Embryonic facial prominence (tissue), 1 donor: Measurements from ENCODE around the gene ACSL3.
"Not testable (repeated sequence)": the region's sequence is repeated elsewhere in the genome, so short reads cannot be mapped to it uniquely, and the experiment has no call there.

Source experiments
- DNase-seq: peaks from one replicate; pipeline ENCODE4 v3.0.0-alpha.2; 2016; ENCODE audit errors: extremely low spot score

ACSL3 gene

GRCh38 chr2:222851956-222852617 lies 8.7 kb upstream of the ACSL3 start:
- no peak for DNase-seq

GRCh38 chr2:222854773-222855700 lies 5.8 kb upstream of the ACSL3 start:
- no peak for DNase-seq

DNA sequence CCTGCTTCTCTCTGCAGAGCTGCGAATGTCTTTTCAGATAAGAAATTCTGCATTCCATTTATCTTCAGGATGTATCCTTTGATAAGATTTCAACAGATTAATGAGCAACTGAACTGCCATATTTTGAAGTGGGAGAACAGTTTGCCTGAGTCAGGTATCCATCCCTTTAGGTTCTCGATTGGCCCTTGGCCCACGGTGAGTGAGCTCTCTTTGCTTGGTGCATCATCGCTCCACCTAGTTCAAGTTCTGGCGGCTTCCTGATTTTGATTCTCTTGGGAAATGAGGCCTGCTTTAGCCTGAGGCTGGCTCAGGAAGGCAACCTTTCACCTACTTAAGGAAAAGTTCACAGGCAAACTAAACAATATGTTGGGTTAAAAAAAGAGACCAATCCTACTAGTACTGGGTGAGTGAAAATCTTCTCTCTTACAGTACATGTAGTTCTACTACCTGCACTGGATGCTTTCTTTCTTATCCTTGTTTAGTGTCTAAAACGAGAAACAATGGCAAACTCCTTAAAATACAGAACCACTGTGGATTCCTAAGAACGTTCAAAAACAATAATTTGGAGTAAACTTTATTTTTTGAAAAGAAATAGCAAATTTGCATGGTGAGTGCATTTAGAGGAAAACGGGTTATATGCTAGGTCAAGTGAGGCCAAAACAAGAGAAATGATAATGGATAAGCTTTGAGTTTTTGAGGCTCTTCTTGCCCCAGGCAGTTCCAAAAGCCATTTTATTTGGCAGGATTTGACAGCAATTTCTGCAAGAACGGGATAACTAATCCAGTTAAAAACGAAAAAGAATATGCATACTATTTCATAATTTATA lies 837 bp upstream of the ACSL3 start:
- no peak for DNase-seq

DNA sequence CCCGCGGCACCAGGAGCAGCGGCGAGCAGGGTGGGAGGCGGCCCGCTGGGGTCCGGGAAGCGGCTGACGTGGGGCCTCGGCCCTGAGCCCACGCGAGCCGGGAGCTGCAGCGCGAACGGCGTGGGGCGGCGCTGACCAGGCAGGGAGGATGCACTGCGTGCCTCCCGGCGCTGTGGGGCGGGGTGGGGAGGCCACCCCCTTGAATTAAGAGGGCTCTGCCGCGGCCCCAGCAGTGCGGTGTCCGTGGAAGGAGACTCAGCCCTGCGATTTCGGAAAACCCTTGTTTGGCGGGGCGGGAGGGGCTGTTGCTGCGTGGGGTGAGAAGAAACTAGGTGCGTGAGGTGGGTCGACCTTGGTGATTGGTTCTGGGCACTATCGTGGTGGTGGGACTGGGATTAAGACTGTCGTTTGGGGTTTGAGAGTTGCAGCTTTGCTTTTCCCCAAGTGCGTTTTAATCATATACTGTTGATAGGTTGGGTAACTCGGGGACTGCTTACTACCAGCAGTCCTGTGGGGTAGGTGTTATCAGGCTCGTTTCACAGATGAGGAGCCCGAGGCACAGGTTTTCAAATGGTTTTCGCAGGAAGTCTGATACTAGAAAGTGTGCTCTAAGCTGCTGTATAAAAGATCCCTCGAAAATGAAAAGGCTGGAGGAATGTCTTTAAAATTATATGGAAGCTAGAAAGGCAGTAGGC lies 722 bp downstream of the ACSL3 start:
- DNase-seq, result no peak

DNA sequence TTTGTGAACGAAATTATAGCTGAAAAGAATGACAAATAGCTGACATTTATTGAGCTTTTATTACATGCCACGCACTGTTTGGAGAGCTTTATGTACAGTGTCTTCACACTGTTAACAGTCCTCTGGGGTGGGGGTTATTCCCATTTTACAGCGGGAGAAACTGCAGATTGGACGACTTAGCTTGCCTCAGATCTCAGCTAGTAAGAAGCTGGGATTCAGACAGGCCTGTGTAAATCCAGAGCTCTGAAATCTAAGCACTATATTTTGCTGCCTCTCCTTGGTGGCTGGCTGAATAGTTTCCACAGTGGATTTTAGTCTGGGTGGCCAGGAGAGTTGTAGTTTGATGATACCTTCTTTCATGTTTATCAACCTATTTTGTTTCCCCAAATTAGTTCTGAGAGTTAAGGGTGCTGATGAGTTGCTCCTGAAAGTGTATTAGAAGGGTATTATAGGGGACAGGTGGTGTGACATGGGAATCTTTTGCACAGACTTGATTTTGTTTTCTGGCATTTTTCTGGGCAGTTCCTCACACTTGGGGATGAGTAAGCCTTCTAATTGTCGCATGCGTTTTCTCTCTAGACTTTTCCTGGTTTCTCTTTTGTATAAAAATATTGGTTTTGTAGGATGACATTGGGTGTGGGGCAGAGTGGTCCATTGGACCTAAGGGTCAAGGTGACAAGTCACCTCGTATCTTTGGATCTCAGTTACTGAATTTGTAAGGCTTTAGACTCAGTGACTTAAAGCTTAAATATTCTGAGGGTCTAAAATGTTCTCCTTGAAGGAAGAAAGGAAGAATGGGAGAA lies 1.5 kb downstream of the ACSL3 start:
- DNase-seq, result peak; percentile 57

- DNase-seq, result no peak
Measured at GRCh38 chr2:222862909-222863544, 2.2 kb downstream of the ACSL3 start.

- DNase-seq, result no peak
Measured at GRCh38 chr2:222864296-222864695, 3.5 kb downstream of the ACSL3 start.

- DNase-seq, result no peak
Measured at GRCh38 chr2:222865301-222865700, 4.5 kb downstream of the ACSL3 start.

DNA sequence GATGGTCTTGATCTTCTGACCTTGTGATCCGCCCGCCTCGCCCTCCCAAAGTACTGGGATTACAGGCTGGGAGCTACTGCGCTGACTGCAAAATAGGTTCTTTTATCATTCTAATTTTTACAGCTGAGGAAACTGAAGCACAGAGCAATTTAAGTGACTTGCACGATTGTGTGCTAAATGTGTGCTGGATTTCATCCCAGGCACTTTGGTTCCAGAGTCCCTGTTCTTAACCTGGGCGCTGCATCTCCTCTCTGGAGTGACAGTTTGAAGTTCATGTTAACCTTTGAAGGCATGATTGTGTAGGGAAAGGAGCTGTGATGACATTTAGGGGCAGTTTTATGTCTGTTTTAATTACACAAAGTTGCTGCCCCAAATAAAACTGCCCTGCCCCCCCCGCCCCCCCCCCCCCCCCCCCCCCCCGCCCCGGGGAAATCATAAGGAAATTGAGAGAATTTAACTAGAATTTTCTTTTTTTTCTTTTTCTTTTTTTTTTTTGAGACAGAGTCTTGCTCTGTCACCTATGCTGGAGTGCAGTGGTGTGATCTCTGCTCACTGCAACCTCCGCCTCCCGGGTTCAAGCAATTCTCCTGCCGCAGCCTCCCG lies 5.6 kb downstream of the ACSL3 start:
- DNase-seq, result no peak

DNA sequence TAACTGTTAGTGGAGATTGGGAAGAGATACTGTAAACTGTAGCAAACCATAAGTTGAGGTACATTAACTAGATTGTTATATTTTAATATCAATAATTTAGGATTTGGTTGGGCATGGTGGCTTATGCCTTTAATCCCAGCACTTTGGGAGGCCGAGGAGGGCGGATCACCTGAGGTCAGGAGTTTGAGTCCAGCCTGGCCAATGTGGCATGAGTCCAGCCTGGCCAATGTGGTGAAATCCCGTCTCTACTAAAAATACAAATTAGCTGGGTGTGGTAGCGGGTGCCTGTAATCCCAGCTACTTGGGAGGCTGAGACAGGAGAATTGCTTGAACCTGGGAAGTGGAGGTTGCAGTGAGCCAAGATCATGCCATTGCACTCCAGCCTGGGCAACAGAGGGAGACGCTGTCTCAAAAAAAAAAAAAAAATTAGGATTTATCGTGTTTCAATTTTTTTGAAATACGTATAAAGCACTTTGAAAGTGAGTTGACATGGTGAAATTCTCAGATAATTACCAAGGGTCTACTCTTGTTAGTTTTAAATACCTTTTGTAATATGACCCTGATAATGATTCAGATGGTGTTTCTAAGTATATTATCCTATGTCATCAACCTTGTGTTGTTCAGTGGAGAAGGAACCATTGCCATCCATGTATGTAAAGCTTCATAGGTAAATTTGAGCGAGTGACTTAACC lies 7.9 kb downstream of the ACSL3 start:
- not testable (repeated sequence) for DNase-seq

GRCh38 chr2:222869252-222869560 lies 8.4 kb downstream of the ACSL3 start:
- no peak for DNase-seq

DNA sequence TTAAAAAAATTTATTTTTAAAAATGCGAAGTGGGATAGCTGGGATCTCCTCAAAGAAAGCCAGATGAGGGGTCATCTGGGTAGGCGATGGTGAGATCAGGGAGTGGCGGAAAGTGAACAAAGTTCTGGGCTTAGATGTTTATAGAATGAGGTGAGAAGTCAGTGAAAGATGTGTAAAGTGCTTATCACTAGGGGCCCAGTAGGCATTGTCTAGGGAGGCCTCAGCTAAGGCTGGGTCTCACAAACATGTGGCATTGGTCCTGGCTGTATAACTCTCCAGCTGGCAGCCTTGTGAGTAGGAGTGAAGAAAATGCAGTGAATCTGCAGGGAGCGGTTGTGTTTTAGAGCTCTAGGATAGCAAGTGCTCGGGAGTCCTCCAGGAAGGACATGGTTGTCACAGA lies 10.5 kb downstream of the ACSL3 start:
- no peak for DNase-seq

DNA sequence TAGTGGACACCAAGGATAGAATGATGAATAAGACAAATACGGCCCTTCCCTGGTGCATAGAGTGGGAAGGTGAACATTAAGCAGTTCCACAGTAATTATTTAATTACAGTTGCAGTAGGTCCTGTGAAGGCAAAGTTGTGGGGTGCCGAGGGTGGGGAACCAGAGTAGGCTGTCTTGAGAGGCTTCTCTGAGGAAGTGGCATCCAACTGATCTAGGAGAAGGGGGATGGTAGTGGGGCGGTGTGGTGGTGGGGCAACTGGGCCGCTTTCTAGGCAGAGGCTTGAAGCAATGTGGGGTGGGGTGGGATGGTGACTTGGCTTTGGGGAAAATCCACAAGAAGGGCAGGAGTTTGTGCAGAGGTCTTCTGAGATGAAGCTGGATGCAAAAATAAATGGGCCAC lies 11.7 kb downstream of the ACSL3 start:
- no peak for DNase-seq

DNA sequence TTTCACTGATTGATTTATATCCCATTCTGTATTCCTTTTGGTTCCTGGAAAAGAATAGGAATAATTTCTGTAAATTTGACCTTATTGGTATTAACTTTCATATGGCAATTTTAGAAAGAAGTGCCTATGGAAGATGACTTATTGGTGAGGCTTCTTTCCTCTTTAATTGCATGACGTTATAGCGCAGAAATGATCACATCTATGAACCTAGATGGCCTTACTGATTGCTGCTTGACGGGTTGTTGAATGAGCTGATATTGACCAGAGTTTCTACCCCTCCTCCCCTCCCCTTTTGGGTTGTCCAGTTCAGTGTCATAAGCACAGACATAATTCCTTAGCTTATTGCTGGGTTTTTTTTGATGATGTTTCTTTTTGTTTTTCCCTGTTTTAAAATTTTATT lies 14.6 kb downstream of the ACSL3 start:
- DNase-seq, result no peak

GRCh38 chr2:222876947-222877346 lies 16.1 kb downstream of the ACSL3 start:
- no peak for DNase-seq

- DNase-seq, result no peak
Measured at GRCh38 chr2:222877556-222878300, 16.9 kb downstream of the ACSL3 start.

- no peak for DNase-seq
Measured at GRCh38 chr2:222878301-222878876, 17.6 kb downstream of the ACSL3 start.

GRCh38 chr2:222878877-222879603 lies 18.2 kb downstream of the ACSL3 start:
- no peak for DNase-seq
